Stimulated activated CD8-positive, alpha-beta memory T cell treated with anti-CD3 and anti-CD28 coated beads, Interleukin-4, amount 100 ng/mL, for 4 hours (primary cell): Measurements from ENCODE around the gene EIF4E3.

ENCODE experiments used
- DNase-seq, 2 donors: peaks; one replicate each; pipeline ENCODE4 v3.0.0-alpha.2; 2020; ENCODE audit warnings: low read depth in 2 of 2, low spot score in 1 of 2

The EIF4E3 gene

DNA sequence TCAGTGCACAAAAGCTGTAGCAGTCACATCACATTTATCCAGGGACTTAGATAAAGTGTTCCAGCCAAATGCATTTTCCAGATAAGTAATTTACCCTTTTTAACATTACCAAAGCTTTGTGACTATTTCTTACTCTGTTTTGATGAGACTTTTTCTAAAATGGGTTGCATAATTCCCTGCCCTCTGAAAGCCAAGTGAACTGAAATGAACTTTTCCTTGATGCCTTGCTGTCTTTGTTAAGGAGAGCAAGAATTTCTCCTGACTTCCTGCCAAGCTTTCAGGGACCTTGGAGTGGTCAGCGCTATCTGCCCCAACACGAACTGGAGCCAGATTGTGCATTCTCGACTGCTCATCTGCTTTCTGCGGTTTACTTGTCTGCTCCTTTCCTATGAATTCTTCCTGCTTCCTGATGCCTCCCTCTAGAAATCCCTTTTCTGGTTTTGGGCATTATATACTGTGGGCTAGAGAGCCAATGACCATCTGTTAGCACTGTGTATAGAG is 34.8 kb downstream of the EIF4E3 start:
- no peak for DNase-seq

DNA sequence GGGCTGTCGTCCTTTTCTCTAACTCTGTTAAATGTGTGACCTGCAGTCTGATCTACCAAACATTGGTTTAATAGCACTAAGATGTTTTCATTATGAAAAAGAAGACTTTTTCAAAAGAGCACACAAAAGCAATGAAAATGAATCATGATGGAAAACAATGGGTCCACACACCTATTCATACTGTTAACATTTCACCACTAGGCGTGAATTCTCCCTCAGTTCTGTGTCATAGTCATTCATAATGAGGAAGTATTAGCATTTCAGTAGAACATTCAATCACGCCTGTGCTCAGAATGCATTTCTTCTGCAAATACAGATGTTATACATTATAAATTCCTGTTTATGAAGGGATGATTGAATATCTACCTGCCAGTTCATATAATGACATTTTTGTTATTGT is 35.9 kb downstream of the EIF4E3 start:
- no peak for DNase-seq

DNA sequence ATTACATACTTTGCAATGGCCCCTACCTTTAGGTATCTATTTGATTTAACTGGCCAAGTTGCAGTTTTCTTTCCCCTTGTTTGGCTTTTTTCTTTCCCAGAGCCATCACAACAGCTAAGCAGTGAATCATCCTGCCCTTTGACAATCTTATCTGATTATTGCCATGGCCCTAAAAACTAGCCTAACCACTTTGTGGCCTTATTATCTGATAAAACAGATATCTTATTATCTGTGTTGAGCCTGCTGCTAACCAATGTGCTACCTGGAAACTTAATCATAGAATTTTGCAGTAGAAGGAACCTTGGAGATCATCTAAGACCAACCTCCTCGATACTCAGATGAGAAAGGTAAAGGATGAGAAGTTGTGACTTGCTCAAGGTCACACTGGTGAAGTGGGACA is 37.1 kb downstream of the EIF4E3 start:
- no peak for DNase-seq

DNA sequence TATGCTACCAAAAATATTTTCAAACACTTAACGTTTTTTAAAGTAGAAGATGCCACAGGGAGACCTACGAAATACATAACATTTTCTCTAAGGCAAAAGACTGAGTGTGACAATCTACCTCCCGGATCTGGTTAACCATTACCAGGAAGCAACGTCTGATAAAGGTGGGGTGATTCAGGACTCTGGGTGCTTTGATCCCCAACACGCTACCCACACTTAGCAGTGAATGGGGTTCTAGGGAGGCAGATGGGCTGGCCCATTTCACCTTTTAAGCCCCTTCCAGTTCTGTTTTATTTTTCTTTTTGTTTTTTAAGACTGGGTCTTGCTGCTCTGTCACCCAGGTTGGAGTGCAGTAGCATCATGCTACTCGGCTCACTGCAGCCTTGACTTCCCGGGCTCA is 39.5 kb downstream of the EIF4E3 start:
- no peak for DNase-seq

DNA sequence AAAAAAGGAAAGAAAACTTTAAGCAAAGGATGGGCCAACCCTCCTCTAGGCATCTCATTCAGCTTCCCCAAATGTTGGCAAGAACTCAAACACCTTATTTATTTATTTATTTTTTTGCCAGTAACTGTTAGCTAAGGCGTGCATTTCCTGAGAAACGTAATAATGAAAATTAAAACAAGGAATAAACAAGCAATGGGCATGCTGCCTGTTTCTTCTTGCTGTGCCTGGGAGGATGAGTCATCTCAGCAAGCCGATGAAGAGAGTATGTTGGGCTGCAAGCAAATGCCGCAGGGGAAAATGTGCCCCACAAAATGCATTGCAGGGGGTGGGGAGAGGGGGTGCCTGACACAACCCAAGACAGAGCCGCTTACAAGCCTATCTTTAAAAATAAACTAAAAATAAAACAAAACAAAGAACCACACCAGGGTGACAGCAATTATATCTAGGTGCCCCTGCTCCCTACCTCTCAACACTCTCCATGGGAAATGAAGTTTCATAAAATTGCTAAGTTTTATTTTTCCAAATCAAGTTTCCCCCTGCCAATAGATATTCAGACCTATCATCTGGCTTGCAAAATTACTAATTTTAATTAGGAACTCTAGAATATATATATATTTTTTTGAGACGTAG is 40.3 kb downstream of the EIF4E3 start:
- no peak for DNase-seq

DNA sequence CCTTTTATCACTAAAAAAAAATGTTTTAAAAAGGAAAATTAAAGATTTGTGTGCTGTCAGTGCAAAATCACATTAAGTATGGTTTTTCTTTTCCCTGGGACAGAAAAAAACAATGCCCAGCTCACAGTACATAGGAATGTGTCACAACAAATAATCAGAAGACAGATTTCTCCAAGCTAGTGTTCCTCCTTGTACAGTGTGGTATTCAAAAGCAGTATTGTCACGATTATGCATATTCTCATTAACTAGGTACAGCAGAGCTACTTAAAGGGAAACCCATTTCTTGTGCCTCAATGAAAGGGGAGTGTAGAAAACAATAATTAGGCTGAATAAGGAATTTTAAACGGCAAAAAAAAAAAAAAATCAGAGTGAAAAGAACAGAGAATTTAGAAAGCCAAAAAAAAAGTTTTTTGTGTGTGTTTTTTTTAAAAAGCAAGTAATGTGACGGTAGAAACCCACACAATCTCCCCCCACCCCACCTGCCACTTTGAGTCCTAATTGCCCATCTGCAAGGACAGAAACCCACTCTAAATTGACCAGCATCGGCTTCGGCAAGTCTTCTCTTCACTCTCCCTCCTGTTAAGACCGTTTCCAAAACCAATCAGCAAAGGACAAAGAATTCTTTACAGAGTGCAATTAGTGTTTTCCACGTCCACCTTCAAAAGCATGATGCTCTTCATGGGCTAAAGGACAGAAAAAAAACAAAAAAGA is 41.0 kb downstream of the EIF4E3 start:
- DNase-seq = no peak

DNA sequence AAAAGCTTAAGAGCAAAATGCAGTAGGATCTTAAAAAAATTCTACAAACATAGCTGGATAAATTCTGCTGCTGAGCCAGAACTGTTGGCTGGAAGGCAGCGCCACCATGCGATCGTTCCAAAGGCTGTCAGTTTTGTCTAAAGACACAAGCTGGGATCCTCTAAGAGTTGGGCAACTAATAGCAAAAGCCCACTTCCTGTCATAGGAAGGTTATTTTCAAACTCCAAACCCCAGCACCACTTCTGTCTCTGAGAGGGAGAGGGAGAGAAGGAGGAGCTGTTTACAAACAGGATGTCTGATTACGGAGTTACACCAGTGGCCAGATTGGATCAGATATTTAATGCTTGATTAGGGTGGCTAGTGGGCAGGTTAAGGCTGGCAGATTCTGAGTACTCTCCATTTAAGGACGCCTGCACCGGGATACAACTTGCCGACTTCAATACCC is 44.0 kb downstream of the EIF4E3 start:
- no peak for DNase-seq

DNA sequence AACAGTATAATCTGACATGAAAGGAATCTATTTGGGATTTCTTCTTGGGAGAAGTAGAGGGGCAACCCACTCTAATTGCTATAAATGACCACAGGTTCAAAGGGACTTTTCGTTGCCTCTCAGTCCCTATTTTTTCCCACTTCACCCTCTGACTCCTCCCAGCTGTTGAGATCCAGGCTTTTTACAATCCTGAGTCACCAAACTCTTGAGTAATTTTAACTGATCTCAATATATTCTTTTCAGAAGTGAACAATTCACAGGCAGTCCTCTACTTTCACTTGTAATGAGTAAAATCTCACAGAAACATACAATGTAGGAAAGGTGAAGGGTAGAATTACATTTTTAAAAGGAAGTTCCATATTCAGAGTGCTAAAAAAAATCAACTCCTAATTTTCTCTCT is 44.6 kb downstream of the EIF4E3 start:
- DNase-seq = no peak

DNA sequence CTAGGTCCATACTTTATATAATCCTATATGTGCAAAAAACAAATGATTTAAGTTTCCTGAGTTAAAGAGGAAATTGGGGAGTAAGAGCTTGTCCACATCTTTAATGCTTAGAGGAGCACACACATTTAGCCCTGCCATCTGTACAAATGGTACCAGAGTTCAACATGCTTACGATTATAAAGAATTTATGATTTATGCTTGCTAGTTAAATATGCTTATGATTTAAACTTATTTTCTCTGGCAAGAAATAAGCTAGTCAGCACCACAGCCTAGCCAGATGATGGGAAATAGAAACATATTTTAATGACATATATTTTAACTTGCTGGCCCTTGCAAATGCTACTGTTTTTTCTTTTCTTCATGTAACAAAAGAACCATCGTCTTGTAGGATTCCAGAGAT is 48.3 kb downstream of the EIF4E3 start:
- no peak for DNase-seq

DNA sequence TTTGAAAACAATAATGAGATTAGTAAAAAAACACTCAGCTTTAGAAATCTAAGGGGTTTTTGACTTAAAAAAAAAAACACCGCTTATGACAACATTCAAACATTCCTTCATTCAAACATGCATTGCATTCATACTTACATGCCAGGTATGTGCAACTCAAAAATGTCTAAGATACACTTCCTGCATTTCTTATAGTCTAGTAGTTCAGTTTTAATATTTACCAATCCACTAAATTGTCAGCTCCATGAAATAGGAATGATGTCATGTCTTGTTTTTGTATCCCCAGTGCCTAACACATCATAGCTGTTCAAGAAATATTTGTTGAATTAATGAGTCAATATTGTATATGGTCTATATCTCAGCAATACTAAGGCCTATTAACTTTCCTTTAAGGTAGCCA is 51.7 kb downstream of the EIF4E3 start:
- DNase-seq = no peak

DNA sequence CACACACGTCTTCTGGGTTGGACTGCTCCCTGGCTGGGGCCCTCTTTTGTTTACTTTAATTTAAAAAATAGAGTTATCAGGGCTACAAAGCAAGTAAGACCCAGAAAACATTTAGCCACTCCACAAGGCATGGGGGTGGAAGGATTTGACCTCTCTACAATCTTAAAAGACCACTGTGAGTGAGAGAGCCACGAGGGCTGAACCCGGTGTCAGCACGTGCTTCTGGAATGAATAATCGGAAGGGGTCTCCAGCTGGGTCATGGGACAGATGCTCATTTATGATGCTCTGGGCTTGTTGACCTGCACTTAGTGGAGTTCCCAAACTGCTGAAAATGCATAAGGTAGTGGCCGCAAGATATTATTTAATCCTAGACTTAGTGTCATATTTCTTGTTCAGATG is 52.4 kb downstream of the EIF4E3 start:
- no peak for DNase-seq

DNA sequence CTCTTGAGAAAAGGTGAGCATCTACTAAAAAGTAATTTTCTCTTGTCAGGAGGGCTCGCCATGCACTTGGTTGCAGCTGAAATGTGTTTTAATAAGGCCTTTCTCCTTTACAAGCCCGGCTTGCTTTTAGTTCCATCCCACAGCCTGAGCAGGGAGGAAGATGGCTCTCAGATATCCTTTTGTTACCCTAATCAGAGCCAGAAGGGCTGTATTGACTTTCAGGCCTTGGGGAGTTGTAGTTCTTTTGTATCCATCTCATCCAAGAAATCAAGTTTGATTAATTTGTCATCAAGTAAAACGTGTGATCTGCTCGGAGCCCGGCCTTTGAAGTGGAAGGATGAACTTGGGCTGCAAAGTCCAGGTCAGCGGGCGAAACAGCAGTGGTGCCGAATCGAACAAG is 52.9 kb downstream of the EIF4E3 start:
- no peak for DNase-seq

DNA sequence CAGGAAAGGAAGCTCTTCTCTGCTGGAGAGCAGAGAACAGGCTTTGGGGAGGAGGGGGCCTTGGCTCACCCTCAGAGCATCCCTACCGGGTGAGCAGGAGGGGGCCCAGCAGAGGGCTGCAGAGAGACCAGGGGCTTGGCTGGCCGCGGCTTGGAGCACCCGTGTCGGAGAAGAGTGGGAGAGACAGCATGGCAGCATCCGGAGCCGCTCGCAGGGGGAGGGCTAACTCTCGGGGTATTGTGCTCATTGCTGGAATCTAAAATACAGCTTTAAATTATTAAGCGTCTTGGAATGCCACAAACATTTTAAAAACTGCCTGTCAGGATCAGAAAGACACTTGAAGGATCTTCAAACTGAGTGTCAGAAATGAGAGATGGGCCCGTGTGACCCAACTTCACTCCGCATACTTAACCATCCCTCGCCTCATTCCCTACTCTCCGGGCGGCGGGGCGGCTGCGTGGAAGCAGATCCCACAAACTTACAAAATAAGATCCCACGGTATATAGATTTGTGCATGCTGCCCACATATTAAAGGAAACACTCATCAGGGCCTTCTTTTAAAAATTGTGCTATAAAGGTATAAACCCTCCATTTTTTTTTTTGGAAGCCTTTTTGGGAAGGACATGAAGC is 53.9 kb downstream of the EIF4E3 start:
- no peak for DNase-seq

DNA sequence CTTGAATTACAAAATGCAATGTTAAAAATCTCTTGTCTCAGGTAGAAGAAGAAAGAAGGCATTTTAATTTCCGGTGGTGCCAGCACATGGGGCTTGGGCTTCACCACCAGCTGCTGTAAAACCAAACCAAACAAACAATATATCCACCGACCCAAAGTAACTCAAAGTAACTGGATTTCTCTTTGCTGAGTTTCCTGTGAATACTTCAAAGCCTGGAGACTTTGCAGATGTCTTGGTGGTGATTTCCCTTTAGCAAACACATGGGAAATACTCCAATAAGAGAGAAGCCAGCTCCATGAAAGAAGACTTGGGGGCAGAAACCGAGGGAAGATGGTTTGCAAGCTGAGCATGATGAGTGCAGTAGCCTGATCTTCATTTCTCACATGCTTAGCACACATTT is 62.6 kb downstream of the EIF4E3 start:
- DNase-seq = no peak

DNA sequence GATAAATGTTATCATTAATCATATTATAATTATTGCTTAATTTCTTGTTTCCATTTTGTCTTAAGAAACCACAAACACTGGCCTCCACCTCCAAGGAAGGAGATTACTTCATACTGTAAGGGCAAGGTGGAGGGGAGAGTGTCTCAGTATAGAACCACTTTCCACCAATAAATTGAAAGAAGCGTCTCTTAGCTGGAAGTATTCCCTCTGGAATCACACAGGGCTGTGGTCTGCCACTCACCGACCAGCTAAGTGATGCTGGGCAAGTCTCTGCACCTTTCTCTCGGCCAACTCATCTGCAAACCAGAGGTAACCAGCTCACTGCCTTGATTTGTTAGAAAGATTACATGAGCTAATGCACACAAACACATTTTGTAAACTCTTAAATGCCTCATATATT is 63.1 kb downstream of the EIF4E3 start:
- DNase-seq = no peak

DNA sequence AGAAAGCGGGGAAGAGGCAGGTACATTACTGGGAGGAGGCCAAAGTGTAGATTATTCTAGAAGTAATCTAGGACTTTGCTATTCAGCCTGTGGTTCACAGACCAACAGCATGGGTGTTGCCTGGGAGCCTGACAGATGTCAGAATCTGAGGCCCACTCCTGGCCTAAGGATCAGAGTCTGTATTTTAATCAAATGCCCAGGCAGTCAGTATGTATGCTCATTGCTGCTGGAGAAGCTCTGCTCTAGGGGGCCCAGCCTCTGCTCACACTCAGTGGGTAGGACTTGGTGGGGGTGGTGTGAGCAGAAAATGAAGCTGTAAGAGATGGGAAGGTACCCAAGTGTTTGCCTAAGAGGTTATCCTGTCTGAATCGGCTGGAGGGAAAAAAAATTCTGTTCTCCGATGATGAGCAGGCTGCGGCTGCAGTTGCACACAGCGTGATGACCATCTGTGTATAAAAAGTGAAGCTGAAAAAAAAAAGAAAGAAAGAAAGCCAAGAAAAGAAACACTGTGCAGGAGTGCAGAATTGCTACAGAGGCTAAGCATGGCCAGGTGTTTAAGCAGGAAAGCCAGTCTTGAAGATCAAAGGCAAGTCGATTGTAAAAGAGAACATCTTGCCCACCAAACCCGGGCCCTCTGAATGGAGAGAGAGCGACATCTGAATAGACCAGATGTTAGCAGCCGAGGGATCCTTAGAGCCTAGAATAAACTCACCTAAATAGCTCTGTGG is 65.2 kb downstream of the EIF4E3 start:
- no peak for DNase-seq

DNA sequence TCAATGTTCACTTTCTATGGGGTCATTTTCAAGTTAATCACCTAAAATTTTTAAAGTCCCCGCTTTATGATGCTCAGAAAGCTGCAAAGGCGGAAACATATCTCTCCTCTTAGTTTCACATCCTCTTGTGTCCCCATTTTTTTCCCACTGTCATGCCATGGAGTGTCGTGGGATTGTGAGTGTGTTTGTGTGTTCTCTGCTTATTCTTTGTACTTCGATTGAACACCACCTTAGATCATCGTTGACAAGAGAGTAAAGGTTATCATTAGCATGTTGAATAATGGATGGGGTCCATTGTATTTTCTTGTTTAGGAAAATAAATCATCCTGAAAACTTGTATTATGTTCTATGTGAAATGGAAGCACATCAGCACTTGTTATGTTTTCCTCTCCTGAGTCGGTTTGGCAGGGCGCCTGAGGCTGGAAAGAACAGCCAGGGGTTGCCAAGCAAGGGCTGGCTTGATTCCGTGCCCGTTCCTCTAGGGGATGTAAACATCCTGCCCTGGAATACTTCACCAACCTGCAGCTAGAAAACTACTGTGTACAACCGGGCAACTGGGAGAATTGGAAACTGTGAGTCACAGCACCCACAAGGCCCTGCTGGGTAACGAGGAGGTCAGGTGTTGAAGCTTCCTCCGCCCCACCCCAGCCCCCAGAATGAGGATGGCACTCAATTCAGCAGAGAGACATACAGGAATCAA is 67.2 kb downstream of the EIF4E3 start:
- DNase-seq = no peak

DNA sequence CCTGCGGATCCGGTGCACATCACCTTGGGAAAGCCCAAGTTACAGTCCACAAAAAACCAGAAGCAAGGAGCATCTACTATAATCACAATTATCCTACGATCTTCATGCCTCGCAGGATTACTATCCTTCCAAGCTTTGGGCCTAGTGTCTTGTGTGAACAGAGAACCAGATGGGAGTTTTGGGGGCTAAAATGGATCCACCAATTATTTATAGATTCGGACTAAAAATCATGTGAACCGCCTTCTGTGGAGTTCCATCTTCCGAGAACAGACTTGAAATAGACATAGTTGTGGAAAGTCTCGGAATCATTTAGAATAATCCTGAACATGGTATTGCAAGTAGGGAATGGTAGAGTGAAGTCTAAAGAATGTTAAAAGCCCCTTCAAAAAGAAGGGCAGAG is 70.1 kb downstream of the EIF4E3 start:
- DNase-seq = no peak

DNA sequence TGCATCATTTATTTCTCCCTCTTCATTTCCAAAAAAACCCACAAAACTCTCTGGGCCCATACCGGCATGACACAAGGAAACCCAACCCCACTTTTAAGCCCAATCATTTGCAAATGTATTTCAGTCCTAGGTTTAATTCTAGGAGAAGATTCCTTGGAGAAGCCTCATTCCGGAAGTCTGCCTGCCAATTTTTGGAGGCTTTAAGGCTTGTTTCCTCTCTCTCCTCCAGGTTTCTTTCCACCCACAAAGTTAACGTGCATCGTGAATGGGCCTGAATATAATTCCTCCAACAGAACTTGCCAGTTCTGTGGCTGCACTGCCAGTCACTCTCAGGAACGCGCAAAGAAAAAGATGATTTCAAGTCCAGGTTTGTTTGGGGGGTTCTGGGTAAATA is 71.8 kb downstream of the EIF4E3 start:
- no peak for DNase-seq

DNA sequence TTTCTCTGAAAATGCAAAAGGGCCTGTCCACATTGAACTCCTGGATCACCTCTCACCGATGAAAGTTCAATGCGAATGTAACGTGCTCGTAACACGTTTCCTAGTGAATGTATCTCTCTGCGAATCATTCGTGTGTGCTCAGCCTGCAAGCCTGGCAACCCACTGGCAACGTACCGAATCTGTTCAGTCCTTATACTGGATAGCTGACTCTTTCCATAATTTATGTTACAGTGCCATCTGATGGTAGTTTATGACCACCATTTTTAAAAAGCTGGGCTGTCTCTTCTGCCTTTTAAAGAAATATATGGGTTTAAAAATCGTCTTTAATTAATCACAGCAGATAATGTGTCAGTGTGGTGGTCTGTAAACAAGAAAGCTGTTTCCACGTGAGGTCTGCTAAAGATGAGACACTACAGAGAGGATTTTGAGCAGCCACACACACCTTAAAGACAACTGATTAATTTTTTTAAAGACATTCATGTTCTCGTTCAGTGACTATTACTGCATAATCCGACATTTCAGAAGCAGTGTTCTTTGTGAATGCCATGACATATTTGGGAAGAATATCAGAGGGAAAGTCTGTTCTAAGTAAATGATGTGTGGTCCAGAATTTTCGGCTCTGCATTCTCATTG is 72.3 kb downstream of the EIF4E3 start:
- no peak for DNase-seq

DNA sequence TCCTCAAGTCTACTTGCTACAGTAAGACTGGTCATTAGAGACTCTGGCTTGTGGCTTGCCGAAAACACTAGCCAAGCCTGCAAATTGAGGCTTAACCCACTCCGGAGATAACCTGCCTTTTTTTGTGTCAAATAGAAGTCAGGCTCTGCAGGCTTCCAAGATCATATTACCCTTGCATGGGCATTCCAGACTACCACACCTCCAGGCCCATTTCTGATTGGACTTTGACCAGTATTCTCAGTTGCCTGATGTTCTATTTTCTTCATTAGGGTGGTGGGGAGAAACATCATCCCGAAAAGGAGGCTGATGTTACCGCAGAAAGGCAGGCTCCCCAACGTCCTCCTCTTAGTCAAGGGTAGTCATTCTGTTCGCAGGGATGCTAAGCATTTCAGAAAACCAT is 73.6 kb downstream of the EIF4E3 start:
- no peak for DNase-seq
